Astrocyte (in vitro differentiated cells and primary cell): Measurements from ENCODE around the gene RAD51B. TPM values are rescaled to one million over a fixed set of nuclear protein-coding genes. Genes with fewer than 3 reads are reported as not detected.

Source experiments
- DNase-seq: peaks from one replicate; pipeline ENCODE4 v3.0.0-alpha.2; 2010; ENCODE audit warnings: low read depth
- FAIRE-seq: peaks from 2 replicates; lab custom pipeline; 2011; peaks lifted over from hg19 to GRCh38; lab: Jason Lieb, UNC
- H2AFZ ChIP-seq: 2 replicates; pipeline ENCODE4 v1.6.0; 2012; ENCODE audit warnings: low read depth, low read length, inconsistent platforms
- H3K27ac ChIP-seq: 2 replicates; pipeline ENCODE4 v1.5.1; 2011; ENCODE audit warnings: low read depth, low read length, inconsistent platforms
- H3K27me3 ChIP-seq: 2 replicates; pipeline ENCODE4 v1.6.0; 2011; ENCODE audit warnings: low read length, inconsistent platforms; ENCODE audit not compliant: insufficient read depth
- H3K36me3 ChIP-seq: 2 replicates; pipeline ENCODE4 v1.5.1; 2011; ENCODE audit warnings: low read length, inconsistent platforms; ENCODE audit not compliant: insufficient read depth
- H3K4me1 ChIP-seq: 2 replicates; pipeline ENCODE4 v1.5.1; 2011; ENCODE audit warnings: low read length, inconsistent platforms; ENCODE audit not compliant: insufficient read depth
- H3K4me2 ChIP-seq: 2 replicates; pipeline ENCODE4 v1.6.0; 2012; ENCODE audit warnings: low read length, inconsistent platforms
- H3K4me3 ChIP-seq: 2 replicates; pipeline ENCODE4 v1.5.1; 2011; ENCODE audit warnings: low read depth, mild to moderate bottlenecking, low read length, inconsistent platforms; ENCODE audit not compliant: insufficient read depth
- H3K79me2 ChIP-seq: 2 replicates; pipeline ENCODE4 v1.6.0; 2012; ENCODE audit warnings: mild to moderate bottlenecking, low read length, inconsistent platforms; ENCODE audit not compliant: insufficient read depth
- H3K9ac ChIP-seq: 2 replicates; pipeline ENCODE4 v1.6.0; 2012; ENCODE audit warnings: mild to moderate bottlenecking, low read length, inconsistent platforms
- H3K9me3 ChIP-seq: 2 replicates; pipeline ENCODE4 v1.5.1; 2012; ENCODE audit warnings: low read depth, mild to moderate bottlenecking, low read length, inconsistent platforms; ENCODE audit not compliant: insufficient read depth
- H4K20me1 ChIP-seq: 2 replicates; pipeline ENCODE4 v1.6.0; 2012; ENCODE audit warnings: low read length, inconsistent platforms; ENCODE audit not compliant: insufficient read depth
- H3K27ac Mint-ChIP-seq: one replicate; pipeline ENCODE4 v1.8.0; 2021; ENCODE audit warnings: mild to moderate bottlenecking, mixed read lengths; ENCODE audit not compliant: unreplicated experiment
- H3K27me3 Mint-ChIP-seq: one replicate; pipeline ENCODE4 v1.8.0; 2021; ENCODE audit warnings: low read depth, mixed read lengths; ENCODE audit not compliant: unreplicated experiment
- H3K36me3 Mint-ChIP-seq: one replicate; pipeline ENCODE4 v1.8.0; 2021; ENCODE audit warnings: low read depth, mixed read lengths; ENCODE audit not compliant: unreplicated experiment
- H3K4me1 Mint-ChIP-seq: one replicate; pipeline ENCODE4 v1.8.0; 2021; ENCODE audit warnings: low read depth, mixed read lengths; ENCODE audit not compliant: unreplicated experiment
- H3K4me3 Mint-ChIP-seq: one replicate; pipeline ENCODE4 v1.8.0; 2021; ENCODE audit warnings: mild to moderate bottlenecking, moderate library complexity, mixed read lengths; ENCODE audit not compliant: unreplicated experiment
- H3K9me3 Mint-ChIP-seq: one replicate; pipeline ENCODE4 v1.8.0; 2021; ENCODE audit warnings: mild to moderate bottlenecking, mixed read lengths; ENCODE audit not compliant: unreplicated experiment
- EZH2 ChIP-seq: IDR thresholded peaks from 2 replicates; pipeline ENCODE4 v1.6.1; 2012; ENCODE audit warnings: mild to moderate bottlenecking, low read length, inconsistent platforms; ENCODE audit not compliant: insufficient read depth
- total RNA-seq: library from RNA; stranded (reverse); gene quantifications from 2 replicates; pipeline ENCODE4 v1.2.1, GENCODE V29; 2021
- TF ChIP-seq, protein P1 (sequence below): IDR thresholded peaks from 2 replicates; pipeline ENCODE4 v1.5.1; 2011; ENCODE audit warnings: low read depth, mild to moderate bottlenecking, inconsistent platforms, low read length, moderate library complexity; ENCODE audit not compliant: insufficient read depth

Gene RAD51B
- total RNA-seq, 1 donor from 2014 or later, result 10.8 TPM

DNA sequence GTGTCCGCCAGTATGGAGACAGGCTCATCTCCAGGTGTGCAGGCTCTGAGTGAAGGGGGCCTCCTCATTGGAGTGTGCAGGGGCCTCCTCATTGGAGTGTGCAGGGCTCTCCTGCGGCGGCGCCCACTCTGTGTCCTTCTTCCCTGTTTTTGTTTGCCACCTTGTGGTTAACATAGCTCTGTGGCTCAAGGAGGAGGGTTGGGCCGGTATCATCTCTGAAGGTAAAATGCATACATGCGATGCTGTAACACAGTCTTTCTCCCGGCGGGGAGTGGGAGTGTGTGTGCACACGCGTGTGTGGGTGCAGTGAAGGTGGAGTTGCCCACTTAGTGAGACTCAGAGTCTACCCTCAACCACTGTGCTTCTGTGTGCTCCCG is 543.9 kb downstream of the RAD51B start:
- Histone ChIP-seq H3K27ac (peak overlapping the region; percentile 98), H3K4me2 (peak overlapping the region; percentile 80), H3K9me3 (no peaks in the 10 kb centered on the region), H4K20me1 (no peaks in the 10 kb centered on the region), H3K4me3 (no peak overlapping the region), H3K4me1 (peaks cover 42% of the 10 kb centered on the region), H3K27me3 (no peaks in the 10 kb centered on the region), H2AFZ (peak overlapping the region; percentile 93), H3K79me2 (no peaks in the 10 kb centered on the region), H3K36me3 (no peaks in the 10 kb centered on the region), H3K9ac (peak overlapping the region; percentile 86)
- TF ChIP-seq, protein P1, sequence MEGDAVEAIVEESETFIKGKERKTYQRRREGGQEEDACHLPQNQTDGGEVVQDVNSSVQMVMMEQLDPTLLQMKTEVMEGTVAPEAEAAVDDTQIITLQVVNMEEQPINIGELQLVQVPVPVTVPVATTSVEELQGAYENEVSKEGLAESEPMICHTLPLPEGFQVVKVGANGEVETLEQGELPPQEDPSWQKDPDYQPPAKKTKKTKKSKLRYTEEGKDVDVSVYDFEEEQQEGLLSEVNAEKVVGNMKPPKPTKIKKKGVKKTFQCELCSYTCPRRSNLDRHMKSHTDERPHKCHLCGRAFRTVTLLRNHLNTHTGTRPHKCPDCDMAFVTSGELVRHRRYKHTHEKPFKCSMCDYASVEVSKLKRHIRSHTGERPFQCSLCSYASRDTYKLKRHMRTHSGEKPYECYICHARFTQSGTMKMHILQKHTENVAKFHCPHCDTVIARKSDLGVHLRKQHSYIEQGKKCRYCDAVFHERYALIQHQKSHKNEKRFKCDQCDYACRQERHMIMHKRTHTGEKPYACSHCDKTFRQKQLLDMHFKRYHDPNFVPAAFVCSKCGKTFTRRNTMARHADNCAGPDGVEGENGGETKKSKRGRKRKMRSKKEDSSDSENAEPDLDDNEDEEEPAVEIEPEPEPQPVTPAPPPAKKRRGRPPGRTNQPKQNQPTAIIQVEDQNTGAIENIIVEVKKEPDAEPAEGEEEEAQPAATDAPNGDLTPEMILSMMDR, result no peak
- TF ChIP-seq EZH2, result no peak
- Mint-ChIP-seq H3K4me1 (peaks cover 42% of the 10 kb centered on the region), H3K36me3 (no peaks in the 10 kb centered on the region), H3K27me3 (no peaks in the 10 kb centered on the region), H3K27ac (peak overlapping the region; percentile 96), H3K4me3 (no peak overlapping the region), H3K9me3 (peaks cover 3% of the 10 kb centered on the region)
- DNase-seq, result no peak
- FAIRE-seq, result no peak

- no peaks in the 10 kb centered on the region for H4K20me1 ChIP-seq
- Mint-ChIP-seq H3K36me3 (no peaks in the 10 kb centered on the region), H3K4me3 (peak overlapping the region; percentile 27), H3K27me3 (no peaks in the 10 kb centered on the region), H3K27ac (peak overlapping the region; percentile 96), H3K4me1 (peaks cover 42% of the 10 kb centered on the region), H3K9me3 (peaks cover 3% of the 10 kb centered on the region)
- FAIRE-seq (no peak), DNase-seq (peak; percentile 81)
- peak overlapping the region; percentile 93 for H2AFZ ChIP-seq
- H3K27ac ChIP-seq, result peak overlapping the region; percentile 98
- H3K9me3 ChIP-seq, result no peaks in the 10 kb centered on the region
- peak overlapping the region; percentile 86 for H3K9ac ChIP-seq
- H3K4me2 ChIP-seq, result peak overlapping the region; percentile 80
- H3K36me3 ChIP-seq, result no peaks in the 10 kb centered on the region
- no peak for TF ChIP-seq EZH2
- TF ChIP-seq, protein P1, result no peak
- H3K27me3 ChIP-seq, result no peaks in the 10 kb centered on the region
- H3K4me3 ChIP-seq, result no peak overlapping the region
- H3K79me2 ChIP-seq, result no peaks in the 10 kb centered on the region
- H3K4me1 ChIP-seq, result peaks cover 42% of the 10 kb centered on the region
These were observed 544.5 kb downstream of the RAD51B start for GRCh38 chr14:68363843-68364767.

GRCh38 chr14:68364792-68365192 is 545.2 kb downstream of the RAD51B start:
- peak overlapping the region; percentile 27 for H3K4me3 Mint-ChIP-seq
- peak overlapping the region; percentile 80 for H3K4me2 ChIP-seq
- no peak overlapping the region for H3K4me3 ChIP-seq
- peak overlapping the region; percentile 93 for H2AFZ ChIP-seq
- H3K27ac ChIP-seq, result peak overlapping the region; percentile 98
- TF ChIP-seq, protein P1, result no peak
- TF ChIP-seq EZH2, result no peak
- no peaks in the 10 kb centered on the region for H3K36me3 ChIP-seq
- peaks cover 41% of the 10 kb centered on the region for H3K4me1 ChIP-seq
- no peaks in the 10 kb centered on the region for H3K36me3 Mint-ChIP-seq
- H3K27me3 Mint-ChIP-seq, result no peaks in the 10 kb centered on the region
- no peaks in the 10 kb centered on the region for H3K79me2 ChIP-seq
- peaks cover 3% of the 10 kb centered on the region for H3K9me3 Mint-ChIP-seq
- no peaks in the 10 kb centered on the region for H4K20me1 ChIP-seq
- DNase-seq (peak; percentile 44), FAIRE-seq (no peak)
- no peaks in the 10 kb centered on the region for H3K9me3 ChIP-seq
- no peaks in the 10 kb centered on the region for H3K27me3 ChIP-seq
- peak overlapping the region; percentile 96 for H3K27ac Mint-ChIP-seq
- peaks cover 38% of the 10 kb centered on the region for H3K4me1 Mint-ChIP-seq
- H3K9ac ChIP-seq, result peak overlapping the region; percentile 86
